SK-N-SH treated with all-trans-retinoic acid at 6 μM for 48 hours (cell line): ENCODE data around the gene FOSL1.

Experiments
- BACH2 ChIP-seq: fragments of 250-450 bp; sonication (Bioruptor Pico); IDR thresholded peaks from 2 replicates; pipeline ENCODE4 v1.9.0; 2021; ENCODE audit warnings: mild to moderate bottlenecking, borderline replicate concordance
- ESRRG ChIP-seq: fragments of 250-450 bp; sonication (Bioruptor Pico); IDR thresholded peaks from 2 replicates; pipeline ENCODE4 v1.6.1; 2021; ENCODE audit warnings: mild to moderate bottlenecking
- GLIS3 ChIP-seq: fragments of 250-450 bp; sonication (Bioruptor Pico); IDR thresholded peaks from 2 replicates; pipeline ENCODE4 v1.5.0; 2020; ENCODE audit warnings: mild to moderate bottlenecking, moderate library complexity
- PATZ1 ChIP-seq: fragments of 250-450 bp; sonication (Bioruptor Pico); IDR thresholded peaks from 2 replicates; pipeline ENCODE4 v1.8.0; 2020; ENCODE audit warnings: mild to moderate bottlenecking, moderate library complexity, borderline replicate concordance
- TCF4 ChIP-seq: fragments of 250-450 bp; sonication (Bioruptor Pico); IDR thresholded peaks from 2 replicates; pipeline ENCODE4 v1.8.0; 2021; ENCODE audit warnings: mild to moderate bottlenecking, moderate library complexity, borderline replicate concordance
- ZC3H10 ChIP-seq: fragments of 250-450 bp; sonication (Bioruptor Pico); IDR thresholded peaks from 2 replicates; pipeline ENCODE4 v1.5.1; 2021; ENCODE audit warnings: mild to moderate bottlenecking, moderate library complexity
- ZFP3 ChIP-seq: fragments of 250-450 bp; sonication (Bioruptor Pico); IDR thresholded peaks from 2 replicates; pipeline ENCODE4 v1.5.0; 2020; ENCODE audit warnings: mild to moderate bottlenecking, moderate library complexity
- ZNF565 ChIP-seq: fragments of 450-650 bp; formaldehyde crosslinking; conservative IDR thresholded peaks from 2 replicates; pipeline ENCODE4 v1.5.0; 2020; ENCODE audit warnings: low read depth, mild to moderate bottlenecking, moderate library complexity
- ZNF70 ChIP-seq: fragments of 450-650 bp; formaldehyde crosslinking; IDR thresholded peaks from 2 replicates; pipeline ENCODE4 v1.5.0; 2020; ENCODE audit warnings: mild to moderate bottlenecking, moderate library complexity

GRCh38 chr11:65945941-65946558, 45.9 kb upstream of the FOSL1 start:
- no peak for TF ChIP-seq ZC3H10 (CRISPR knock-in tag)
- TF ChIP-seq PATZ1 (CRISPR knock-in tag), result no peak
- TF ChIP-seq ZFP3, result no peak
- TF ChIP-seq ESRRG (CRISPR knock-in tag), result no peak
- TF ChIP-seq ZNF565 (CRISPR knock-in tag), result no peak
- TF ChIP-seq ZNF70 (CRISPR knock-in tag), result no peak
- TF ChIP-seq GLIS3 (CRISPR knock-in tag), result no peak
- TF ChIP-seq BACH2, result no peak
- no peak for TF ChIP-seq TCF4 (CRISPR knock-in tag)
